ENCODE measurements around the gene CAMKMT. TPM values are rescaled to one million over a fixed set of nuclear protein-coding genes. Genes with fewer than 3 reads are reported as not detected.

CAMKMT gene
- total RNA-seq, 1 experiment from 2014 or later, result 2.7 TPM

DNA sequence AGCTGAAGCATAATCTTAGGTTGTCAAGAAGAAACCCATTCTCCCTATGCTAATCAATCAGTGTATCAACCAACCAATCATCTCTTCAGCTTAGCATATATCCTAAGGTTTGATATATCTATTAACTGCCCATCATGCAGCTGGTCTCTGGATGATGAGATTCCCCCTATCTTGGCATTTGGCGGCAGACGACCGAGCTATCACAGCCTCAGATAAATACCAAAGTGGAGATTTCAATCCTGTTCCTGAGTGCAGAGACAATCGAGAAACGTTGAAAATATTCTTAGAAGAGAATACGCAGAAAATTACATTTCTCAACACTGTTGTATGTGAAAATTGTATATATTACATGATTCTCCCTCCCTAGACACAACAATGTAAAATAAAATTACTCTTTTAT, 320.7 kb downstream of the CAMKMT start:
- CTCF ChIA-PET, result no interaction called here
- intact Hi-C loops (cut with micrococcal nuclease), result no loop called here
- Histone ChIP-seq H3K4me2 (ENCODE audit: low read length) (no peak overlapping the region), H3K9me3 (ENCODE audit: low read length) (no peaks in the 10 kb centered on the region), H2AFZ (ENCODE audit: low read length) (no peak overlapping the region), H3K9me2 (replicated peaks; ENCODE audit: low read length) (no peaks in the 10 kb centered on the region), H3K36me3 (ENCODE audit: low read depth, low read length) (no peaks in the 10 kb centered on the region), H3K27ac (ENCODE audit: low read length) (no peak overlapping the region), H3K9ac (ENCODE audit: low read length) (no peak overlapping the region), H4K20me1 (ENCODE audit: low read length) (no peaks in the 10 kb centered on the region), H3F3A (ENCODE audit: low read length, unreplicated experiment) (no peaks in the 10 kb centered on the region), H3K4me1 (ENCODE audit: insufficient read depth, low read length) (peaks cover 12% of the 10 kb centered on the region; the same call in 1 of the 2 replicates), H3K79me2 (ENCODE audit: low read length) (no peaks in the 10 kb centered on the region), H3K27me3 (ENCODE audit: low read length) (no peaks in the 10 kb centered on the region), H3K4me3 (ENCODE audit: low read length) (no peak overlapping the region)
- TF ChIP-seq, protein P1, sequence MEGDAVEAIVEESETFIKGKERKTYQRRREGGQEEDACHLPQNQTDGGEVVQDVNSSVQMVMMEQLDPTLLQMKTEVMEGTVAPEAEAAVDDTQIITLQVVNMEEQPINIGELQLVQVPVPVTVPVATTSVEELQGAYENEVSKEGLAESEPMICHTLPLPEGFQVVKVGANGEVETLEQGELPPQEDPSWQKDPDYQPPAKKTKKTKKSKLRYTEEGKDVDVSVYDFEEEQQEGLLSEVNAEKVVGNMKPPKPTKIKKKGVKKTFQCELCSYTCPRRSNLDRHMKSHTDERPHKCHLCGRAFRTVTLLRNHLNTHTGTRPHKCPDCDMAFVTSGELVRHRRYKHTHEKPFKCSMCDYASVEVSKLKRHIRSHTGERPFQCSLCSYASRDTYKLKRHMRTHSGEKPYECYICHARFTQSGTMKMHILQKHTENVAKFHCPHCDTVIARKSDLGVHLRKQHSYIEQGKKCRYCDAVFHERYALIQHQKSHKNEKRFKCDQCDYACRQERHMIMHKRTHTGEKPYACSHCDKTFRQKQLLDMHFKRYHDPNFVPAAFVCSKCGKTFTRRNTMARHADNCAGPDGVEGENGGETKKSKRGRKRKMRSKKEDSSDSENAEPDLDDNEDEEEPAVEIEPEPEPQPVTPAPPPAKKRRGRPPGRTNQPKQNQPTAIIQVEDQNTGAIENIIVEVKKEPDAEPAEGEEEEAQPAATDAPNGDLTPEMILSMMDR (conservative IDR thresholded peaks at IDR 0.05; ENCODE audit: low read depth, low read length), result no peak
- no peak for TF ChIP-seq EZH2phosphoT487 (IDR thresholded peaks at IDR 0.05; ENCODE audit: borderline replicate concordance, low read length)
- no peak for TF ChIP-seq EZH2 (IDR thresholded peaks at IDR 0.05; ENCODE audit: low read length, unreplicated experiment)
- POLR2A ChIA-PET (ENCODE audit: unreplicated experiment), result interaction anchor here (0.6 kb wide), 1 partner anchor 31 kb away, joined by 5 read pairs; no protein-coding TSS in a partner anchor
- no peak for ATAC-seq
- DNase-seq, result no peak
- no TSS peak for BruUV-seq (replicated peaks)

DNA sequence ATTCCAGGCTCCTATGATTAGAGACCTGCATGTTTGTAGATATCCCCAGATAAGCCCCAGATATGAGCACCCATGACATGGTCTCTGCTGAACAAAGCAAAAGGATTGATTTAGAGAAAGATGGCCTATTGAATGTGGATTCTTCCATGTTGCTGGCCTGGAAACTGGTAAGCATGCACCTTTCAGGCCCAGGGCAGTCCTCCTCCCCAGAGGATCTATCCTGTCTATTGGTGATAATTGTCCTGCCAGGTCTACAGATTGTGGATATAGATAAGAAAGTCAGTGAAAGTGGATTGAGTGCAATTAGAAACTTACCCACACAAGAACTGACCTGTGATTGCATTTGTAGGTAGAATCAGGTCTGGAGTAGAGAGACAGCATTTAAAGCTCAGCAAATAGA, 322.8 kb downstream of the CAMKMT start:
- H3F3A ChIP-seq (ENCODE audit: low read length, unreplicated experiment), result no peaks in the 10 kb centered on the region
- DNase-seq (no peak), ATAC-seq (no peak)
- TF ChIP-seq, protein P1 (conservative IDR thresholded peaks at IDR 0.05; ENCODE audit: low read depth, low read length), result no peak
- TF ChIP-seq EZH2 (IDR thresholded peaks at IDR 0.05; ENCODE audit: low read length, unreplicated experiment) (no peak), EZH2phosphoT487 (IDR thresholded peaks at IDR 0.05; ENCODE audit: borderline replicate concordance, low read length) (no peak)
- no peak overlapping the region for H3K4me3 ChIP-seq (ENCODE audit: low read length)
- BruUV-seq (replicated peaks), result no TSS peak
- H4K20me1 ChIP-seq (ENCODE audit: low read length), result no peaks in the 10 kb centered on the region
- H3K27me3 ChIP-seq (ENCODE audit: low read length), result no peaks in the 10 kb centered on the region
- no peaks in the 10 kb centered on the region for H3K9me2 ChIP-seq (replicated peaks; ENCODE audit: low read length)
- ChIA-PET POLR2A (ENCODE audit: unreplicated experiment) (no interaction called here), CTCF (no interaction called here)
- peaks cover 12% of the 10 kb centered on the region; the same call in 1 of the 2 replicates for H3K4me1 ChIP-seq (ENCODE audit: insufficient read depth, low read length)
- intact Hi-C loops (cut with micrococcal nuclease), result no loop called here
- H3K9ac ChIP-seq (ENCODE audit: low read length), result no peak overlapping the region
- H3K27ac ChIP-seq (ENCODE audit: low read length), result no peak overlapping the region
- no peaks in the 10 kb centered on the region for H3K36me3 ChIP-seq (ENCODE audit: low read depth, low read length)
- H3K79me2 ChIP-seq (ENCODE audit: low read length), result no peaks in the 10 kb centered on the region
- H2AFZ ChIP-seq (ENCODE audit: low read length), result no peak overlapping the region
- H3K4me2 ChIP-seq (ENCODE audit: low read length), result no peak overlapping the region
- no peaks in the 10 kb centered on the region for H3K9me3 ChIP-seq (ENCODE audit: low read length)

DNA sequence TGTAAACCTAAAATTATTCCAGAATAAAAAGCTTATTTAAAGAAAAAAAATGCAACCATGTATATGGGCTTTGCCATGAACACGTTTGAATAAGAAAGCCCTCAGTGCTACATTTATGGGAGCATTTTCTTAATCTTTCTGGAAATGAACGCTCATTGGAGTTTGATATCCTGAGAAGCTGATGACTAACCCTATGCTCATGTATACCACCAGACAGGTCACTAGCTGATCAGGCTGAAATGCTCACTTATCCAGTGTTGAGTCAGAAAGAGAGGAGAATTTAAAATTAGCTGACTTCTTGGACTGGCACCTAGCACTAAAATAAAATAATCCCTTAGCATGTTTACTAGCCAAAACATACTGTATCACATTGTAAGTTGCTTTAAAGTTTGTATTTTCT, 324.8 kb downstream of the CAMKMT start:
- TF ChIP-seq EZH2 (IDR thresholded peaks at IDR 0.05; ENCODE audit: low read length, unreplicated experiment), result no peak
- no peak for TF ChIP-seq EZH2phosphoT487 (IDR thresholded peaks at IDR 0.05; ENCODE audit: borderline replicate concordance, low read length)
- TF ChIP-seq, protein P1 (conservative IDR thresholded peaks at IDR 0.05; ENCODE audit: low read depth, low read length), result no peak
- no peaks in the 10 kb centered on the region for H3K79me2 ChIP-seq (ENCODE audit: low read length)
- no peak overlapping the region for H3K9ac ChIP-seq (ENCODE audit: low read length)
- ChIA-PET POLR2A (ENCODE audit: unreplicated experiment) (interaction anchor here (0.6 to 0.7 kb wide), 2 partner anchors 207 to 326 kb away, joined by 3 to 5 read pairs; no protein-coding TSS in a partner anchor), CTCF (interaction anchor here (0.5 kb wide), 1 partner anchor 206 kb away, joined by 5 read pairs; no protein-coding TSS in a partner anchor)
- H3K4me2 ChIP-seq (ENCODE audit: low read length), result 0 out of 2 replicates have a peak overlapping the region, but pooled peaks have one; percentile 1
- H2AFZ ChIP-seq (ENCODE audit: low read length), result no peak overlapping the region
- no TSS peak for BruUV-seq (replicated peaks)
- H3K4me3 ChIP-seq (ENCODE audit: low read length), result no peak overlapping the region
- no peaks in the 10 kb centered on the region for H3F3A ChIP-seq (ENCODE audit: low read length, unreplicated experiment)
- H3K27me3 ChIP-seq (ENCODE audit: low read length), result no peaks in the 10 kb centered on the region
- peak; percentile 80 for DNase-seq
- intact Hi-C loops (cut with micrococcal nuclease), result no loop called here
- H3K36me3 ChIP-seq (ENCODE audit: low read depth, low read length), result no peaks in the 10 kb centered on the region
- no peaks in the 10 kb centered on the region for H4K20me1 ChIP-seq (ENCODE audit: low read length)
- peak; percentile 100 for ATAC-seq
- H3K27ac ChIP-seq (ENCODE audit: low read length), result no peak overlapping the region
- no peaks in the 10 kb centered on the region for H3K9me2 ChIP-seq (replicated peaks; ENCODE audit: low read length)
- no peaks in the 10 kb centered on the region for H3K9me3 ChIP-seq (ENCODE audit: low read length)
- H3K4me1 ChIP-seq (ENCODE audit: insufficient read depth, low read length), result peaks cover 12% of the 10 kb centered on the region; the same call in 1 of the 2 replicates

Data from PC-3 (cell line).